ENCODE results near the gene TTC1.
A peak's percentile ranks its signal among the peaks of the same experiment; 100 is the strongest.

The TTC1 gene

GRCh38 chr5:159969966-159970365 lies 39.0 kb upstream of the TTC1 start:
- ChIA-PET CTCF (interaction anchor here (1.0 to 2.3 kb wide), 2 partner anchors 17 to 462 kb away, joined by 3 to 12 read pairs; no protein-coding TSS in a partner anchor), POLR2A (no interaction called here)
- Histone ChIP-seq H3K4me1 (ENCODE audit: control extremely low read depth in 1 of 4, control insufficient read depth in 4 of 4, insufficient read depth in 4 of 4, low read length in 3 of 4) (peaks cover 2 to 14% (median 9%) of the 10 kb centered on the region in 4 experiments), H3K9me3 (ENCODE audit: control extremely low read depth in 1 of 5, control insufficient read depth in 4 of 5, insufficient read depth in 2 of 5, low read depth in 1 of 5, low read length in 4 of 5) (no peaks in the 10 kb centered on the region), H3K27me3 (replicated peaks in 2 of 5; ENCODE audit: control insufficient read depth in 4 of 5, insufficient read depth in 5 of 5, low read length in 4 of 5) (peaks cover 25 to 73% (median 32%) of the 10 kb centered on the region in 5 experiments), H3K36me3 (ENCODE audit: control insufficient read depth in 4 of 4, insufficient read depth in 4 of 4, low read length in 3 of 4) (no peaks in the 10 kb centered on the region), H3K4me3 (ENCODE audit: control insufficient read depth in 1 of 7, extremely low read depth in 1 of 7, insufficient read depth in 4 of 7, low read depth in 2 of 7, low read length in 6 of 7) (no peak overlapping the region), H3K27ac (ENCODE audit: insufficient read depth in 1 of 2, low read depth in 1 of 2, low read length in 2 of 2, poor library complexity in 1 of 2, severe bottlenecking in 2 of 2) (no peak overlapping the region)
- DNase-seq, result no peak

GRCh38 chr5:159971038-159971437 lies 37.9 kb upstream of the TTC1 start:
- ChIA-PET CTCF (interaction anchor here (2.3 kb wide), 1 partner anchor 16 kb away, joined by 12 read pairs; no protein-coding TSS in a partner anchor), POLR2A (no interaction called here)
- no peak overlapping the region for H3K4me3 ChIP-seq (ENCODE audit: control insufficient read depth in 1 of 7, extremely low read depth in 1 of 7, insufficient read depth in 4 of 7, low read depth in 2 of 7, low read length in 6 of 7)
- no peaks in the 10 kb centered on the region for H3K36me3 ChIP-seq (ENCODE audit: control insufficient read depth in 4 of 4, insufficient read depth in 4 of 4, low read length in 3 of 4)
- peaks cover 2 to 14% (median 9%) of the 10 kb centered on the region in 4 experiments for H3K4me1 ChIP-seq (ENCODE audit: control extremely low read depth in 1 of 4, control insufficient read depth in 4 of 4, insufficient read depth in 4 of 4, low read length in 3 of 4)
- no peak overlapping the region for H3K27ac ChIP-seq (ENCODE audit: insufficient read depth in 1 of 2, low read depth in 1 of 2, low read length in 2 of 2, poor library complexity in 1 of 2, severe bottlenecking in 2 of 2)
- no peaks in the 10 kb centered on the region for H3K9me3 ChIP-seq (ENCODE audit: control extremely low read depth in 1 of 5, control insufficient read depth in 4 of 5, insufficient read depth in 2 of 5, low read depth in 1 of 5, low read length in 4 of 5)
- H3K27me3 ChIP-seq (replicated peaks in 2 of 5; ENCODE audit: control insufficient read depth in 4 of 5, insufficient read depth in 5 of 5, low read length in 4 of 5), result peaks cover 25 to 80% (median 34%) of the 10 kb centered on the region in 5 experiments
- 100% methylated on average over 1 of the region's 4 CpGs for WGBS (ENCODE audit: insufficient coverage)
- DNase-seq, result no peak

DNA sequence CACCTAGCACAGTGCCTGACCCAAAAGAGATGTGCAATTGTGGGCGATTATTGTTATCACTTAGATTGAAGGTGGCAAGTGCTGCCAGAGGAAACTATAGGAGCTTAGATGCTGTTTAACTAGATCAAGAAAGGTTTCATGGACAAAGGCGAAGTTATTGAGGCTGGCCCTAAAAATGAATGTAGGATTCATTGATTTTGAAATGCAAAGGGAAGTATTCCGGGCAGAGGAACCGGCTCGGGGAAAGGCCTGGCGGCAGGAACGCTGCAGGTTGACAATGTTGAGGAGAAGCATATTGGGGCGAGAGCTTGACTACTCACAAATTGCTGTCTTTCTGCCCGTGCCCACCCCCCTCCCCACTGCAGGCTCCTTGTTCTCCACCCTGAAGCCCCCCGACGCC lies 37.4 kb upstream of the TTC1 start:
- Histone ChIP-seq H3K4me3 (ENCODE audit: control insufficient read depth in 1 of 7, extremely low read depth in 1 of 7, insufficient read depth in 4 of 7, low read depth in 2 of 7, low read length in 6 of 7) (peak overlapping the region in 3 of 7 experiments; percentile 41 to 63 (median 55)), H3K9me3 (ENCODE audit: control extremely low read depth in 1 of 5, control insufficient read depth in 4 of 5, insufficient read depth in 2 of 5, low read depth in 1 of 5, low read length in 4 of 5) (no peaks in the 10 kb centered on the region), H3K27me3 (replicated peaks in 2 of 5; ENCODE audit: control insufficient read depth in 4 of 5, insufficient read depth in 5 of 5, low read length in 4 of 5) (peaks cover 24 to 76% (median 32%) of the 10 kb centered on the region in 5 experiments), H3K4me1 (ENCODE audit: control extremely low read depth in 1 of 4, control insufficient read depth in 4 of 4, insufficient read depth in 4 of 4, low read length in 3 of 4) (peaks cover 2 to 14% (median 9%) of the 10 kb centered on the region in 4 experiments), H3K27ac (ENCODE audit: insufficient read depth in 1 of 2, low read depth in 1 of 2, low read length in 2 of 2, poor library complexity in 1 of 2, severe bottlenecking in 2 of 2) (no peak overlapping the region), H3K36me3 (ENCODE audit: control insufficient read depth in 4 of 4, insufficient read depth in 4 of 4, low read length in 3 of 4) (no peaks in the 10 kb centered on the region)
- ChIA-PET CTCF (interaction anchor here (2.3 kb wide), 1 partner anchor 16 kb away, joined by 12 read pairs; no protein-coding TSS in a partner anchor), POLR2A (no interaction called here)
- no peak for DNase-seq
- WGBS (ENCODE audit: insufficient coverage), result 33% methylated on average over 9 of the region's 11 CpGs

GRCh38 chr5:159971931-159972461 lies 36.9 kb upstream of the TTC1 start:
- Histone ChIP-seq H3K9me3 (ENCODE audit: control extremely low read depth in 1 of 5, control insufficient read depth in 4 of 5, insufficient read depth in 2 of 5, low read depth in 1 of 5, low read length in 4 of 5) (no peaks in the 10 kb centered on the region), H3K27ac (ENCODE audit: insufficient read depth in 1 of 2, low read depth in 1 of 2, low read length in 2 of 2, poor library complexity in 1 of 2, severe bottlenecking in 2 of 2) (no peak overlapping the region), H3K4me3 (ENCODE audit: control insufficient read depth in 1 of 7, extremely low read depth in 1 of 7, insufficient read depth in 4 of 7, low read depth in 2 of 7, low read length in 6 of 7) (peak overlapping the region in 5 of 7 experiments; percentile 11 to 63 (median 41)), H3K4me1 (ENCODE audit: control extremely low read depth in 1 of 4, control insufficient read depth in 4 of 4, insufficient read depth in 4 of 4, low read length in 3 of 4) (peaks cover 2 to 14% (median 9%) of the 10 kb centered on the region in 4 experiments), H3K27me3 (replicated peaks in 2 of 5; ENCODE audit: control insufficient read depth in 4 of 5, insufficient read depth in 5 of 5, low read length in 4 of 5) (peaks cover 20 to 75% (median 34%) of the 10 kb centered on the region in 5 experiments), H3K36me3 (ENCODE audit: control insufficient read depth in 4 of 4, insufficient read depth in 4 of 4, low read length in 3 of 4) (no peaks in the 10 kb centered on the region)
- ChIA-PET POLR2A (no interaction called here), CTCF (interaction anchor here (2.3 kb wide), 1 partner anchor 15 kb away, joined by 12 read pairs; no protein-coding TSS in a partner anchor)
- WGBS (ENCODE audit: insufficient coverage), result under 1% methylated on average over 65 of the region's 76 CpGs
- DNase-seq, result peak in 2 of 3 donors; percentile 21 to 40

DNA sequence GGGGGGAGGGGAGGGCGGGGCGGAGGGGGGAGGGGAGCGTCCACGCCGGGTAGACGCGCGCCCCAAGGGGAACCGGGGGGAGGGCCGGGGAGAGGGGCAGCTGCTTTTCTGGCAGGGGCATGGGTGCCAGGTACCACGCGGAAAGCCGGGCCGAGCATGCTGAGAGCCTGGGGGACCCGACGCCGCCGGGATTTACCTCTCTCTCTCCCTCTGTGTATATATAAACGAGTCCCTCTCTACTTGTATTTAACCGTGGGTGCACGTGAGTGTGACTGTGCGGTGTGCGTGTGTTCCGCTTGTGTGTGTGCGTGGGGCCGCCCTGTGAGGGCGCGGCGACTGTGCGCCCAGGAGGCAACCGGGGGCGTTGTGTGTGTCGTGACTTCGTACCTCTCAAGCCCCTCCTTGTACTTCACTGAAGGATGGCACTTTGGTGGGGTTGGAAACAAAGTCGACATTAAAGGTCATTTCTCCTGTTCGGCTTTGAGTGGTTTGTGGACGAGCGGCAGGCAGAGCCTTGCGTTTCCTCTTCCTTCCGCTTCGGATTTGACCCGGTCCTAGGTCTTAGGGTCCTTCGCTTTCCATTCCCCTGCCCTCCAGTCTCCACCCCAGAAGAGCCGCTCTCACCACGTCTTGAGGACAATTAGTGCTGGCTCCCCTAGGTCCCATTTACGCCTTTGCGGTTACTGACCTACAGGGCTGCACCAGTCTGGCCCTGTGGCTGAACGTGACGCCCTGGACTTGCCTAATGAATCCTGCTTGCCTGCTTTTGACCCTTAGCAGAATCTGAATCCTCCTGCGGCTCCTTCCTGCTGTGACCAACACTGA lies 36.2 kb upstream of the TTC1 start:
- H3K4me1 ChIP-seq (ENCODE audit: control extremely low read depth in 1 of 4, control insufficient read depth in 4 of 4, insufficient read depth in 4 of 4, low read length in 3 of 4), result peaks cover 2 to 14% (median 9%) of the 10 kb centered on the region in 4 experiments

GRCh38 chr5:159975462-159976019 lies 33.4 kb upstream of the TTC1 start:
- Histone ChIP-seq H3K27ac (ENCODE audit: insufficient read depth in 1 of 2, low read depth in 1 of 2, low read length in 2 of 2, poor library complexity in 1 of 2, severe bottlenecking in 2 of 2) (no peak overlapping the region), H3K4me3 (ENCODE audit: control insufficient read depth in 1 of 7, extremely low read depth in 1 of 7, insufficient read depth in 4 of 7, low read depth in 2 of 7, low read length in 6 of 7) (no peak overlapping the region), H3K4me1 (ENCODE audit: control extremely low read depth in 1 of 4, control insufficient read depth in 4 of 4, insufficient read depth in 4 of 4, low read length in 3 of 4) (peaks cover 2 to 14% (median 9%) of the 10 kb centered on the region in 4 experiments), H3K36me3 (ENCODE audit: control insufficient read depth in 4 of 4, insufficient read depth in 4 of 4, low read length in 3 of 4) (no peaks in the 10 kb centered on the region), H3K9me3 (ENCODE audit: control extremely low read depth in 1 of 5, control insufficient read depth in 4 of 5, insufficient read depth in 2 of 5, low read depth in 1 of 5, low read length in 4 of 5) (no peaks in the 10 kb centered on the region), H3K27me3 (replicated peaks in 2 of 5; ENCODE audit: control insufficient read depth in 4 of 5, insufficient read depth in 5 of 5, low read length in 4 of 5) (peaks cover 20 to 68% (median 33%) of the 10 kb centered on the region in 5 experiments)
- DNase-seq, result no peak
- CTCF ChIA-PET, result interaction anchor here (6.6 kb wide), 1 partner anchor 11 kb away, joined by 32 read pairs; no protein-coding TSS in a partner anchor
- 100% methylated on average over 2 of the region's 2 CpGs for WGBS (ENCODE audit: insufficient coverage)
- POLR2A ChIA-PET, result no interaction called here

More for the DNA sequence above, 36.2 kb upstream of the TTC1 start:
- no peaks in the 10 kb centered on the region for H3K36me3 ChIP-seq (ENCODE audit: control insufficient read depth in 4 of 4, insufficient read depth in 4 of 4, low read length in 3 of 4)
- 19% methylated on average over 20 of the region's 50 CpGs for WGBS (ENCODE audit: insufficient coverage)
- ChIA-PET CTCF (interaction anchor here (1.7 to 6.6 kb wide), 3 partner anchors 8 to 15 kb away, joined by 6 to 32 read pairs (median 12); no protein-coding TSS in a partner anchor), POLR2A (no interaction called here)
- peaks cover 20 to 79% (median 34%) of the 10 kb centered on the region in 5 experiments for H3K27me3 ChIP-seq (replicated peaks in 2 of 5; ENCODE audit: control insufficient read depth in 4 of 5, insufficient read depth in 5 of 5, low read length in 4 of 5)
- no peaks in the 10 kb centered on the region for H3K9me3 ChIP-seq (ENCODE audit: control extremely low read depth in 1 of 5, control insufficient read depth in 4 of 5, insufficient read depth in 2 of 5, low read depth in 1 of 5, low read length in 4 of 5)
- H3K4me3 ChIP-seq (ENCODE audit: control insufficient read depth in 1 of 7, extremely low read depth in 1 of 7, insufficient read depth in 4 of 7, low read depth in 2 of 7, low read length in 6 of 7), result peak overlapping the region in 1 of 7 experiments; percentile 45
- no peak overlapping the region for H3K27ac ChIP-seq (ENCODE audit: insufficient read depth in 1 of 2, low read depth in 1 of 2, low read length in 2 of 2, poor library complexity in 1 of 2, severe bottlenecking in 2 of 2)
- DNase-seq, result peak; percentile 13 to 71 (median 53)
